GM10248 (cell line): ENCODE measurements around the gene SIK3.
"Not testable (repeated sequence)": the region's sequence is repeated elsewhere in the genome, so short reads cannot be mapped to it uniquely, and the experiment has no call there.

Source experiments
- CTCF ChIA-PET: fragments of 300-600 bp; sonication (Branson Sonifier 250); formaldehyde crosslinking; extraction: SDS; loops from one replicate; lab custom pipeline; 2021; ENCODE audit warnings: antibody characterized with exemption; lab: Yijun Ruan, JAX
- POLR2A ChIA-PET: fragments of 350-650 bp; sonication (Branson Sonifier 250); formaldehyde crosslinking; extraction: SDS; loops from one replicate; lab custom pipeline; 2020; ENCODE audit warnings: antibody characterized with exemption; lab: Yijun Ruan, JAX
- DNase-seq: peaks from one replicate; pipeline ENCODE4 v3.0.0; 2012; ENCODE audit errors: extremely low spot score
- CTCF ChIP-seq: IDR thresholded peaks from 2 replicates; pipeline ENCODE4 v1.5.1; 2012; ENCODE audit warnings: mild to moderate bottlenecking, low read depth; ENCODE audit errors: extremely low read depth, missing control alignments, control extremely low read depth

SIK3 gene

GRCh38 chr11:116804001-116804400 is 294.2 kb downstream of the SIK3 start:
- ChIA-PET POLR2A (no interaction called here), CTCF (interaction anchor here (1.2 to 2.2 kb wide), 2 partner anchors 13 to 15 kb away, joined by 3 to 8 read pairs; partner anchors contain the start of gene APOA5)
- DNase-seq: no peak
- no peak for TF ChIP-seq CTCF

DNA sequence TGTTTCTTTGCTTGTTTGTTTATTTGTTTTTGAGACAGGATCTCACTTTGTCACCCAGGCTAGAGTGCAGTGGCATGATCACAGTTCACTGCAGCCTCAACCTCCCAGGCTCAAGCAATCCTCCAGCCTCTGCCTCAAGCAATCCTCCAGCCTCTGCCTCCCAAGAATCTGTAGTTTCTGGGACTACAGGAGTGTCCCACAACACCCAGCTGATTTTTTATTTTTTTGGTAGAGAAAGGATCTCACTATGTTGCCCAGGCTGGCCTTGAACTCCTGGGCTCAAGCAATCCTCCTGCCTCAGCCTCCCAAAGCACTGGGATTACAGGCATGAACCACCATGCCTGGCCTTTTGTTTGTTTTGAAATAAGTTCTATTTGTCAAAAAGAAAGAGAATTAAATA is 296.6 kb downstream of the SIK3 start:
- POLR2A ChIA-PET, DNase-seq: not testable (repeated sequence)
- CTCF ChIA-PET: interaction anchor here (0.7 to 3.3 kb wide), 2 partner anchors 10 to 11 kb away, joined by 6 to 20 read pairs; partner anchors contain the start of gene APOA5

DNA sequence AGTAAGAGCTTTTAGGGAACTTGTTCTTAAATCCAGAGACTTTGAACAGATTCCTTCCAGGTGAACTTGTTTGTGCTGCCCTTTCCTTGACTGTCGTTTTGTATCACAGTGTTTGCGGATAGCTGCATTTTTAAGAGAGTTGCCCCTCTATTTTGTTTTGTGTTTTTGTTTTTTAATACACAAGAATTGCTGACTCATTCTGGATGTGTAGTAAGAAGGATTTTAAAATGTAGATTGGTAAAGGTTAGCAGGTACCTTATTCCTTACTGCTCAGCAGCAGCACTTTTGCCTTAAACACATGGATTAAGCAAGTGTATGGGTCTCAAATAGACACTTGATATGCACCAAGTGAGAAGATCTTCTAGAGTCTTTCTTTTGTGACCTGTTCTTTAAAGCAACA is 297.6 kb downstream of the SIK3 start:
- TF ChIP-seq CTCF: no peak
- ChIA-PET CTCF (interaction anchor here (1.1 to 3.3 kb wide), 3 partner anchors 10 to 305 kb away, joined by 3 to 20 read pairs (median 3); partner anchors contain the start of gene APOA5), POLR2A (no interaction called here)
- no peak for DNase-seq

- ChIA-PET POLR2A (no interaction called here), CTCF (interaction anchor here (0.7 to 3.3 kb wide), 6 partner anchors 8 to 308 kb away, joined by 3 to 20 read pairs (median 4); partner anchors contain the start of gene APOA5)
- no peak for DNase-seq
- no peak for TF ChIP-seq CTCF
These were observed 299.9 kb downstream of the SIK3 start for GRCh38 chr11:116798368-116798767.

GRCh38 chr11:116797816-116798215 is 300.4 kb downstream of the SIK3 start:
- no peak for TF ChIP-seq CTCF
- ChIA-PET POLR2A (no interaction called here), CTCF (interaction anchor here (1.6 kb wide), 1 partner anchor 11 kb away, joined by 5 read pairs; no protein-coding TSS in a partner anchor)
- no peak for DNase-seq

GRCh38 chr11:116796548-116796947 is 301.7 kb downstream of the SIK3 start:
- no peak for TF ChIP-seq CTCF
- POLR2A ChIA-PET: no interaction called here
- DNase-seq: no peak
- CTCF ChIA-PET: interaction anchor here (0.8 to 7.7 kb wide), 2 partner anchors 14 to 308 kb away, joined by 3 to 86 read pairs; no protein-coding TSS in a partner anchor

GRCh38 chr11:116794851-116795250 is 303.4 kb downstream of the SIK3 start:
- CTCF ChIA-PET: interaction anchor here (0.9 to 10.2 kb wide), 4 partner anchors 11 to 310 kb away, joined by 3 to 100 read pairs (median 45); partner anchors contain the start of gene APOA1
- no peak for TF ChIP-seq CTCF
- POLR2A ChIA-PET: no interaction called here
- no peak for DNase-seq
